Measurements from ENCODE around the gene PNPLA6. TPM values are rescaled to one million over a fixed set of nuclear protein-coding genes. Genes with fewer than 3 reads are reported as not detected.

Gene PNPLA6
- total RNA-seq (2022; extraction: Qiagen RNA extraction; ENCODE audit: low read depth), result 26.9 to 37.6 TPM (median 33.9 TPM) in 5 replicates

GRCh38 chr19:7535047-7535997 lies at the start of gene PNPLA6:
TSS of gene PNPLA6 (plus strand) at chr19:7535717. CDS start at chr19:7535789, 72 bp downstream.

DNA sequence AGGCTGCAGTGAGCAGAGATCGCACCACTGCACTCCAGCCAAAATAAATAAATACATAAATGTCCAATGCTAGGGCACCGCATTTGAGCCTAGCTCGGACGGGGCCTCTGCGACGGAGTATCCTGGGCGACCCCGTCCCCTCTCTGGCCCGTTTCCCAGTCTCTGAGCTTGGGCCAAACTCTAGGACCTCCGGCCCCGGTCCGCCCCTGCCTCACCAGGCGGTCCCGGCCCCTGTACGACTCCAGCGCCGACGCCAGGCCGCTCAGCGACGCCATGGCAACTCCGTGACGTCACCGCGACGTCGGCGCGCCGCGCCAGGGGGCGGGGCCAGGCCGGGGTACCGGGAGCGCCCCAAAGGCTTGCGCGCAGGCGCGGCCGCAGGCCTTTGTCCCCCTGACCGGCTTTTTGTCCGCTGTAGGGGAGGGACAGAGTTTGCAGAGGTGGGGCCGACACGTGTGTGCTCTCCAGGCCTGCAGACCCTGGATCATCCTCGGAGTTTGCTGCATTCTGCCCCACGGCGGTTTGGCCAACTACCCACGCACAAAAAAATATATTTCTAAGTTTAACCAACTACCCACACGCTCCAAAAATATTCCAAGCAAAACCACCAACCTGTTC lies 46.7 kb upstream of the PNPLA6 start, which contains the start of gene PEX11G:
TSS of gene PEX11G (minus strand) at position 300 of the 618 bp plus-strand sequence. CDS start at position 275, 25 bp downstream.

DNA sequence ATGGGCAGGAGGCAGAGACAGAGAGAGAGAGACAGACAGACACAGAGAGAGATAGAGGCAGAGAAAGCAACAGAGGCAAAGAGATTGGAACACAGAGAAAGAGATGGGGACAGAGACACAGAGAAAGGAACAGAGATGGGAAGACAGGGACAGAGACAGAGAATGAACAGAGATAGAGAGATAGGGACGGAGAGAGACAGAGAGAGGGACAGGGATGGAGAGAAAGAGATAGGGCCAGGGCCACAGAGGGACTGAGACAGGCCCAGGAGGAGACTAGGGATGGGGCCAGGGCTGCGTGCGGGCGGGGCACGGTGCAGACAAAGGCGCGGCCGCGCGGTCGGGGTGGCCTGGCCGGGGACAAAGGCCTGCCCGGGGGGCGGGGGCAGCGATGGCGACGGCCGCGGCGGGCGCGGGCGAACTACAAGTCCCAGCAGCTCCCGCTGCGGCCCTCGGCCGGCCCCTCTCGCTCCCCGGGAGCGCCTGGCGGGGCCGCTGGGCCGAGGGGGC lies 19.8 kb upstream of the PNPLA6 start, which contains the start of gene ZNF358:
TSS of gene ZNF358 (plus strand) at position 459 of the 507 bp plus-strand sequence. CDS start 3,140 bp downstream, outside the sequence.

GRCh38 chr19:7522072-7522922 lies 13.2 kb upstream of the PNPLA6 start, which contains the start of gene MCOLN1:
TSS of gene MCOLN1 (plus strand) at chr19:7522624. CDS start at chr19:7522751, 127 bp downstream.

GRCh38 chr19:7595466-7596133 lies 60.1 kb downstream of the PNPLA6 start, which contains the start of gene CAMSAP3:
TSS of gene CAMSAP3 (plus strand) at chr19:7595863. CDS start at chr19:7596003, 140 bp downstream.

Other genes starting within 250 kb of the PNPLA6 start
- 1.4 to 2.6 TPM (median 2.3 TPM) in 5 replicates for gene INSR, start 241.3 kb upstream of the PNPLA6 start, total RNA-seq (2022; extraction: Qiagen RNA extraction; ENCODE audit: low read depth)
- gene ARHGEF18, start 186.8 kb upstream of the PNPLA6 start, total RNA-seq (2022; extraction: Qiagen RNA extraction; ENCODE audit: low read depth), result 42.0 to 59.6 TPM (median 51.9 TPM) in 5 replicates
- 0.93 to 2.1 TPM (median 1.8 TPM) in 5 replicates for gene PEX11G, start 46.7 kb upstream of the PNPLA6 start, total RNA-seq (2022; extraction: Qiagen RNA extraction; ENCODE audit: low read depth)
- gene ZNF358, start 19.6 kb upstream of the PNPLA6 start, total RNA-seq (2022; extraction: Qiagen RNA extraction; ENCODE audit: low read depth), result 13.8 to 20.6 TPM (median 20.1 TPM) in 5 replicates
- 10.5 to 14.9 TPM (median 13.1 TPM) in 5 replicates for gene MCOLN1, start 13.1 kb upstream of the PNPLA6 start, total RNA-seq (2022; extraction: Qiagen RNA extraction; ENCODE audit: low read depth)
- 2.8 to 5.5 TPM (median 4.3 TPM) in 5 replicates for gene CAMSAP3, start 60.1 kb downstream of the PNPLA6 start, total RNA-seq (2022; extraction: Qiagen RNA extraction; ENCODE audit: low read depth)
- 21.4 to 27.8 TPM (median 26.3 TPM) in 5 replicates for gene XAB2, start 93.8 kb downstream of the PNPLA6 start, total RNA-seq (2022; extraction: Qiagen RNA extraction; ENCODE audit: low read depth)
- 52.7 to 81.5 TPM (median 56.6 TPM) in 5 replicates for gene PET100, start 94.1 kb downstream of the PNPLA6 start, total RNA-seq (2022; extraction: Qiagen RNA extraction; ENCODE audit: low read depth)
- 0.20 TPM in 1 of 5 replicates, not detected in the others for gene PCP2, start 98.0 kb downstream of the PNPLA6 start, total RNA-seq (2022; extraction: Qiagen RNA extraction; ENCODE audit: low read depth)
- 32.9 to 44.6 TPM (median 40.8 TPM) in 5 replicates for gene STXBP2, start 101.4 kb downstream of the PNPLA6 start, total RNA-seq (2022; extraction: Qiagen RNA extraction; ENCODE audit: low read depth)
- not detected in 5 replicates for gene RETN, start 133.3 kb downstream of the PNPLA6 start, total RNA-seq (2022; extraction: Qiagen RNA extraction; ENCODE audit: low read depth)
- gene MCEMP1, start 141.4 kb downstream of the PNPLA6 start, total RNA-seq (2022; extraction: Qiagen RNA extraction; ENCODE audit: low read depth), result not detected in 5 replicates
- gene TRAPPC5, start 145.1 kb downstream of the PNPLA6 start, total RNA-seq (2022; extraction: Qiagen RNA extraction; ENCODE audit: low read depth), result 44.6 to 114 TPM (median 102 TPM) in 5 replicates
- not detected in 5 replicates for gene FCER2, start 166.4 kb downstream of the PNPLA6 start, total RNA-seq (2022; extraction: Qiagen RNA extraction; ENCODE audit: low read depth)
- not detected in 5 replicates for gene CLEC4G, start 196.4 kb downstream of the PNPLA6 start, total RNA-seq (2022; extraction: Qiagen RNA extraction; ENCODE audit: low read depth)
- gene CD209, start 211.8 kb downstream of the PNPLA6 start, total RNA-seq (2022; extraction: Qiagen RNA extraction; ENCODE audit: low read depth), result not detected in 5 replicates
- not detected in 5 replicates for gene CLEC4M, start 227.5 kb downstream of the PNPLA6 start, total RNA-seq (2022; extraction: Qiagen RNA extraction; ENCODE audit: low read depth)

Data from A549 treated with RU486 at 1 μM for 4 hours (cell line).